ENCODE data around the gene HBM. TPM values are rescaled to one million over a fixed set of nuclear protein-coding genes. Genes with fewer than 3 reads are reported as not detected.
A peak's percentile ranks its signal among the peaks of the same experiment; 100 is the strongest.

HBM gene
- total RNA-seq, 1 experiment from 2014 or later = not detected

DNA sequence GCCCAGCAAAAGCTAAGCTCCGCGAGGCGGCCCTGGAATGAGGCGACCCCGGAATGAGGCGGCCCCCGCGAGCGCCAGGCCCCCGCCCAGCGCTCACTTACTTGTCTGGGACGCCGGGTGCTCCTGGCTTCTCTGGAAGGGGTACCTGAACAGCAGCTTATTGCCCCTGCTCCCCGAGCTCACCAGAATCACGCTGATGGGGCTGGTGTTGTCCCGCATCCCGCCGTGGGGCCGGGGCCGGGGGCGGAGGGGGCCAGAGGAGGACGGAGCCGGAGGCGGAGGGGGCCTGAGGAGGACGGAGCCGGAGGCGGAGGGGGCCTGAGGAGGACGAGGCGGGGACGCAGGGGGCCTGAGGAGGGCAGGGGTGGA, 27.7 kb upstream of the HBM start:
- ChIA-PET POLR2A (no interaction called here), CTCF (no interaction called here)
- BruUV-seq (replicated peaks) = no TSS peak
- Histone ChIP-seq H3K4me3 (ENCODE audit: low read depth in 2 of 2, low read length in 2 of 2) (peak overlapping the region; percentile 74 to 80), H3K9me3 (ENCODE audit: control insufficient read depth, insufficient read depth, low read depth, low read length) (no peaks in the 10 kb centered on the region), H3K27me3 (ENCODE audit: control insufficient read depth, insufficient read depth, low read length) (no peaks in the 10 kb centered on the region), H3K4me1 (ENCODE audit: control insufficient read depth, insufficient read depth, low read length) (peaks cover 7% of the 10 kb centered on the region; the same call in 1 of the 2 replicates), H3K36me3 (ENCODE audit: control insufficient read depth, insufficient read depth, low read length) (no peaks in the 10 kb centered on the region; the same call in none of the 2 replicates), H3K27ac (ENCODE audit: low read length) (peak overlapping the region; percentile 82)
- no peak for DNase-seq (ENCODE audit: low read depth, low spot score)
- peak; percentile 9; the same call in 1 of the 2 replicates for ATAC-seq
- in situ Hi-C loops (cut with HindIII; ENCODE audit: low pct_unique_long_range_greater_than_20kb, low sequenced_read_pairs) (no loop called here), intact Hi-C loops (cut with micrococcal nuclease; ENCODE audit: unreplicated experiment) (no loop called here)
- TF ChIP-seq TCF7L2 (IDR thresholded peaks at IDR 0.05; ENCODE audit: low read depth, low read length) (no peak), SIN3A (IDR thresholded peaks at IDR 0.05; ENCODE audit: borderline replicate concordance, insufficient read depth, low read depth, low read length) (no peak), REST (IDR thresholded peaks at IDR 0.05; ENCODE audit: insufficient read depth in 1 of 2, low read depth in 2 of 2, low read length in 1 of 2) (no peak), POLR2AphosphoS5 (IDR thresholded peaks at IDR 0.05; ENCODE audit: low read depth, low read length) (no peak)
- TF ChIP-seq, protein P1, sequence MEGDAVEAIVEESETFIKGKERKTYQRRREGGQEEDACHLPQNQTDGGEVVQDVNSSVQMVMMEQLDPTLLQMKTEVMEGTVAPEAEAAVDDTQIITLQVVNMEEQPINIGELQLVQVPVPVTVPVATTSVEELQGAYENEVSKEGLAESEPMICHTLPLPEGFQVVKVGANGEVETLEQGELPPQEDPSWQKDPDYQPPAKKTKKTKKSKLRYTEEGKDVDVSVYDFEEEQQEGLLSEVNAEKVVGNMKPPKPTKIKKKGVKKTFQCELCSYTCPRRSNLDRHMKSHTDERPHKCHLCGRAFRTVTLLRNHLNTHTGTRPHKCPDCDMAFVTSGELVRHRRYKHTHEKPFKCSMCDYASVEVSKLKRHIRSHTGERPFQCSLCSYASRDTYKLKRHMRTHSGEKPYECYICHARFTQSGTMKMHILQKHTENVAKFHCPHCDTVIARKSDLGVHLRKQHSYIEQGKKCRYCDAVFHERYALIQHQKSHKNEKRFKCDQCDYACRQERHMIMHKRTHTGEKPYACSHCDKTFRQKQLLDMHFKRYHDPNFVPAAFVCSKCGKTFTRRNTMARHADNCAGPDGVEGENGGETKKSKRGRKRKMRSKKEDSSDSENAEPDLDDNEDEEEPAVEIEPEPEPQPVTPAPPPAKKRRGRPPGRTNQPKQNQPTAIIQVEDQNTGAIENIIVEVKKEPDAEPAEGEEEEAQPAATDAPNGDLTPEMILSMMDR (IDR thresholded peaks at IDR 0.05) = no peak

DNA sequence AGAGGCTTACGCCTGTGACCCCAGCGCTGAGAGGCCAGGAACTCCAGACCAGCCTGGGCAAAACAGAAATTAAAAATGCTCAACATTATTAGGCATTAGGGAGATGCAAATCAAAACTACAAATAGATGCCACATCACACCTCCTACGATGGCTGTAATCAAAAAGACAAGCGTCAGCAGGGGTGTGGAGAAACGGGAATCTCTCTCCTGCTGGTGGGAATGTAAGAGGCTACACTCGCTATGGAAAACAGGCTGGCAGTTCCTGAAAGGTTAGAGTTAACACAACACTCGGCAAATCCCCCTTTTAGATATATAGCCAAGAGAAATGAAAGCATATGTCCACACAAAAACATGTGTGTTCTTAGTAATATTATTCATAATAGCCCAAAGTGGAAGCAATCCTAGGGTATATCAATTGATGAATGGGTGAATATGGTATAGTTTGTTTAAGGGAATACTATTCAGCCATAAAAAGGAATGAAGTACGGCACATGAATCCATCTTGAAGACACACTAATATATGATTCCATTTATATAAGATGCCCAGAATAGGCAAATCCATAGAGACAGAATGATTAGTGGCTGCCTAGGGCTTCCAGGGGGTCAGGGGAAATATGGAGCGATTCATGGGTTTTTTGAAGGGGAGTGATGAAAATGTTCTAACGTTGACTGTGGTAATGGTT, 25.5 kb upstream of the HBM start:
- no peak for ATAC-seq
- H3K4me1 ChIP-seq (ENCODE audit: control insufficient read depth, insufficient read depth, low read length) = peaks cover 7% of the 10 kb centered on the region; the same call in 1 of the 2 replicates
- TF ChIP-seq TCF7L2 (IDR thresholded peaks at IDR 0.05; ENCODE audit: low read depth, low read length) (no peak), SIN3A (IDR thresholded peaks at IDR 0.05; ENCODE audit: borderline replicate concordance, insufficient read depth, low read depth, low read length) (no peak), REST (IDR thresholded peaks at IDR 0.05; ENCODE audit: insufficient read depth in 1 of 2, low read depth in 2 of 2, low read length in 1 of 2) (no peak), POLR2AphosphoS5 (IDR thresholded peaks at IDR 0.05; ENCODE audit: low read depth, low read length) (no peak)
- TF ChIP-seq, protein P1 (IDR thresholded peaks at IDR 0.05) = no peak
- no peak overlapping the region for H3K27ac ChIP-seq (ENCODE audit: low read length)
- BruUV-seq (replicated peaks) = no TSS peak
- no peak overlapping the region for H3K4me3 ChIP-seq (ENCODE audit: low read depth in 2 of 2, low read length in 2 of 2)
- H3K27me3 ChIP-seq (ENCODE audit: control insufficient read depth, insufficient read depth, low read length) = no peaks in the 10 kb centered on the region
- intact Hi-C loops (cut with micrococcal nuclease; ENCODE audit: unreplicated experiment) = no loop called here
- no peak for DNase-seq (ENCODE audit: low read depth, low spot score)
- in situ Hi-C loops (cut with HindIII; ENCODE audit: low pct_unique_long_range_greater_than_20kb, low sequenced_read_pairs) = no loop called here
- ChIA-PET CTCF (interaction anchor here (0.5 kb wide), 1 partner anchor 30 kb away, joined by 8 read pairs; no protein-coding TSS in a partner anchor), POLR2A (no interaction called here)
- no peaks in the 10 kb centered on the region; the same call in 1 of the 2 replicates for H3K36me3 ChIP-seq (ENCODE audit: control insufficient read depth, insufficient read depth, low read length)
- H3K9me3 ChIP-seq (ENCODE audit: control insufficient read depth, insufficient read depth, low read depth, low read length) = no peaks in the 10 kb centered on the region
